ENCODE measurements around the gene XPC.
A peak's percentile ranks its signal among the peaks of the same experiment; 100 is the strongest.
"Not testable (repeated sequence)": the region's sequence is repeated elsewhere in the genome, so short reads cannot be mapped to it uniquely, and the experiment has no call there.

The XPC gene

DNA sequence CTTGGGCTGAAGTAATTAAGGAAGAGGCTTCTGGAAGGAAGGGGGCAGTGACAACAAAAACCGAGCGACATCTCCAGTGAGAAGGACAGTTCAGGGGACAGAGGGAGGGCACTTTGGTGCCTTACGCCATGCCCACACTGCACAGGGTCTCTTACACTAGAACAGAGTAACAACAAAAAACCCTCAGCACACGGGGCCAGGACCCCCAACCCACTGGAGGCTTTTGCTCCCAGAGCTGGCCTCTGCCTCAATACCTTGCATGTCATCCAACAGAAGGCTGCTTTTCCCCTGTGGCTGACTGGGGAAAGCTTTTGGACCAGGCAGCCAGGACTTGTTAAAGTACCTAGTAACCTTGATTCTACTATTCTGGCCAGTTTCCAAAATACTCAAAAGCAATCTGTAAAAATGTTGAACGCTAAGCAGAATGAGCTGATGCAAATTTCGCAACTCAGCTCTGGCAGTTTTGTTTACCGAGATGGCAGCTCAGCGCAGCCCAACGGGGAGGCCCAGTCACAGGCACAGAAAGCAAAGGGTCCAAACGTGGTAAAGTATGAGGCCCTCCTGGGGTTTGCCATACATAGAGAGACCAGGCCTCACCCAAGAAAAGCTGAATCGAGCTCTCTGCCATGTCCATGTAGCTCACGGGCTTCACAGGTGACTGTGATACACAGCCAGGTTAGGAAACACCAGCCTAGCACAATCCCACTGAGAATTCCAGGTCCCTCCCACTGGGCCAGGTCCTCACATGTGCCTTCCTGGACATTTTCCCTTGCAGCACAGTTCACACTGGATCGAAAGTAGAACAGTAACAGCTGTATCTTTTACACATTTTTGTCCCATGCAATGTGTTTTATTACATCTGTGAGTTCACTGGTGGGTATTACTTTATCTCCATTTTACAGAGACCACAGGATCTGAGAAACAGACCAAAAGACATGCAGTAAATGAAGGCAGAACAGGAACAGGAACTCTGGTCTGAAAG, 59.7 kb downstream of the XPC start:
- Mint-ChIP-seq H3K27me3 (no peaks in the 10 kb centered on the region), H3K36me3 (ENCODE audit: insufficient read depth) (peaks cover 3% of the 10 kb centered on the region), H3K9me3 (no peaks in the 10 kb centered on the region), H3K27ac (no peak overlapping the region), H3K4me1 (ENCODE audit: low read depth in 2 of 2) (peaks cover 14 to 21% of the 10 kb centered on the region in 2 donors), H3K4me3 (no peak overlapping the region)
- no peak for ATAC-seq (replicated peaks)
- DNase-seq = no peak

DNA sequence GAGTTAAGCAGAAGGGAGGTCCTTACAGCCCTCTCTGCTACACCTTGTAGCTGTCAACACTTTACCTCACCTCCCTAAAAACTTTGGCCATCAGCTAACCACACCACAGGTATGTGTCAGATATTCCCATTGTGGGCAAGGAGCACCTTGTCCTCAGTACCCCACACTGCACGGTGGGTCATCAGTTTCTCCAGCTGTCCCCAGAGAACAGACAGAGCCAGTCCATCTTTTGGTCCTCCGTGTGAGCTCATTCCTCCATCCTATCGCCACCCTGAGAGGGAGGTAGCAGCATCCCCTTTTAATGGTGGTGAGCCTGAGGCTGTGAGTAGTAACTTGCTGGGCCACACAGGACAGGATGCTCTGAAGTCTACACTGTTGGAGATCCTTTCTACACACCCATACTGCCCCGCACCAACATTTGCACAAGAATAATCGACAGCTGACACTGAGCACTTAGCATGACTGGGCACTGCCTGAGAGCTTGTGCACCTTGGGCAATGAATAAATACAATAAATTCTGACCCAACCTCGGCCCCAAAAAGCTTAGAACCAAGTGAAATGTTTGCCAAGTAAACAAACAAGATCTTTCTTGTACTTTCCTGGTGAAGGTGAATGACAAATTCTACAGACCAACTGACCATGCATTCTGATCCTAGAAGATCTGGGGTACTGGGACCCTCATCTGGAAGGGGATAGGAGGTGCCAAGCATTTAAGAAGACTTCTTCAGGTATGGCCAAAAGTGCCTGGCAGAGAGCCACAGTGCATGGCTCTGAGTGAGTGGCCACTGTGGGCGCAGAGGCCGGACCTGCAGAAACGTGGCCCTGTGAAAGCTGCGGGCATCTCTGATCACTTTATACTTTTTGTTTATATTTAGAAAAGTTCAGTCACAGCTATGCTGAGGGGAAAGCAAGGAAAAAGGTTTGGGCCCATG, 60.7 kb downstream of the XPC start:
- peaks cover 5% of the 10 kb centered on the region for H3K36me3 Mint-ChIP-seq (ENCODE audit: insufficient read depth)
- ATAC-seq (replicated peaks) (no peak), DNase-seq (no peak)
- H3K4me3 Mint-ChIP-seq = no peak overlapping the region
- H3K4me1 Mint-ChIP-seq (ENCODE audit: low read depth in 2 of 2) = peaks cover 6 to 13% of the 10 kb centered on the region in 2 donors
- H3K27me3 Mint-ChIP-seq = no peaks in the 10 kb centered on the region
- no peaks in the 10 kb centered on the region for H3K9me3 Mint-ChIP-seq
- H3K27ac Mint-ChIP-seq = no peak overlapping the region

DNA sequence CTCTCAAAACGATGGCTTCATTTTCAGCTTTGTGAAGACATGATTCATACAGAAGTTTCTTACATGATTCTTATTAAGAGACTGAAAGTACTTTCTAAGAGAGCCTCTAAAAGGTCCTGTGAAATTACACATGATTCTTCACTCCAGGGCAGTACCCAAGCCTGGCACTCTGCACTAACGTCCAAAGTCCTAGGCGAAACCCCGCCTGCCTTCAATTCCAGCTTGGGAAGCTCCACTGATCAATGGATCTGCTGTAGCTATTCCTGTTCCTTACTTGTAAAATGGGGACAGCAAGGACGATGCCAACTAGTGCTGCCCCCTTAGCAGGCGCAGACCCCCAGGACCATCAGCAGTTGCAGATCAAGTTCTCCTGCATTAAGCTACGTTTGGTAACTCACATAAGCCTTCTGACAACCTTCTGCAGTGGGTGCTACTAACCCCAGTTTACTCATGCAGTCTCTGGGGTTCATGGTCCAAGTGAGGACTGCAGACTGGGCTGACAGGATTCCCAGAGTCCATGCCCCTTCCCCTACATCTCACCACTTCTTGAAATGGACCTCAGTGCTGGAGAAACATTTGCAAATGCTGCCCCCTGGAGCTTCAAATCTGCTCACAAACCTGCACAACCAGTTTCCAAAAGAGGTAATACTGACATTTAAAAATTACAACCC, 64.3 kb downstream of the XPC start:
- H3K36me3 Mint-ChIP-seq (ENCODE audit: insufficient read depth) = peaks cover 4% of the 10 kb centered on the region
- no peaks in the 10 kb centered on the region for H3K9me3 Mint-ChIP-seq
- ATAC-seq (replicated peaks) (no peak), DNase-seq (no peak)
- peaks cover 0 to 1% of the 10 kb centered on the region in 2 donors for H3K4me1 Mint-ChIP-seq (ENCODE audit: low read depth in 2 of 2)
- no peaks in the 10 kb centered on the region for H3K27me3 Mint-ChIP-seq
- H3K27ac Mint-ChIP-seq = no peak overlapping the region
- no peak overlapping the region for H3K4me3 Mint-ChIP-seq

DNA sequence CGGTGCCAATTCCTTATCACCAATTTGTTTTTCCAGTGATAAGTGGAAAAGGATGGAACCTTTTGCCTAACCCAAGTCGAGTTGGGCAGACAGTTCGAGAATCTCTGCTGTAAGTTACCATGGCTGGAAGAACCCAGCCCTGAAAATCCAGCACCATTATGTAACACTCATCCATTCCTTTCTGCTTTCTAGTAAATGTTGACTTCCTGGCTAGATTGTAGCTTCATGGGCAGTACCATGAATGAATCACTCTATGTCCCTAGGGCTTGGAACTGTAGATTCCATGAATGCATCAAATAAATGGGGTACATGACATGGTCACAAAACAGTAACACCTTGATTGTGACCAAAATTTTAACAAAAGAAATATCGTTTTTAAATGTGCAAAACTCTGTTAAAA, 67.7 kb downstream of the XPC start:
- no peak overlapping the region for H3K4me3 Mint-ChIP-seq
- no peak for ATAC-seq (replicated peaks)
- no peak overlapping the region for H3K27ac Mint-ChIP-seq
- H3K4me1 Mint-ChIP-seq (ENCODE audit: low read depth in 2 of 2) = peaks cover 0 to 1% of the 10 kb centered on the region in 2 donors
- H3K9me3 Mint-ChIP-seq = no peaks in the 10 kb centered on the region
- H3K36me3 Mint-ChIP-seq (ENCODE audit: insufficient read depth) = peaks cover 4% of the 10 kb centered on the region
- H3K27me3 Mint-ChIP-seq = no peaks in the 10 kb centered on the region
- no peak for DNase-seq

DNA sequence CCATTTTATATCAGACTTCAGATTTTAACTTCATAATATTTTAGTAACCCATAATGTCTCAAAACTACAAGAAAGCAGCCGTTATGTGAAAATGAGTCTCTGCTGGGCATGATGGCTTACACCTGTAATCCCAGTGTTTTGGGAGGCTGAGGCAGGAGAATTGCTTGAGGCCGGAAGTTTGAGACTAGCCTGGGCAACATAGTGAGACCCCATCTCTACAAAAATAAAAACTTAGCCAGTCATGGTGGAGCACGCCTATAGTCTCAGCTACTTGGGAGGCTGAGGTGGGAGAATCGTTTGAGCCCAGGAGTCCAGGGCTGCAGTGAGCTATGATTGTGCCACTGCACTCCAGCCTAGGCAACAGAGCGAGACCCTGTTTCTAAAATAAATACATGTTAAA, 68.6 kb downstream of the XPC start:
- not testable (repeated sequence) for DNase-seq; H3K27me3 Mint-ChIP-seq; ATAC-seq (replicated peaks); H3K9me3 Mint-ChIP-seq; H3K4me1 Mint-ChIP-seq (ENCODE audit: low read depth in 2 of 2); H3K4me3 Mint-ChIP-seq; H3K36me3 Mint-ChIP-seq (ENCODE audit: insufficient read depth)
- peak overlapping the region in 1 of 2 donors; percentile 53 for H3K27ac Mint-ChIP-seq

DNA sequence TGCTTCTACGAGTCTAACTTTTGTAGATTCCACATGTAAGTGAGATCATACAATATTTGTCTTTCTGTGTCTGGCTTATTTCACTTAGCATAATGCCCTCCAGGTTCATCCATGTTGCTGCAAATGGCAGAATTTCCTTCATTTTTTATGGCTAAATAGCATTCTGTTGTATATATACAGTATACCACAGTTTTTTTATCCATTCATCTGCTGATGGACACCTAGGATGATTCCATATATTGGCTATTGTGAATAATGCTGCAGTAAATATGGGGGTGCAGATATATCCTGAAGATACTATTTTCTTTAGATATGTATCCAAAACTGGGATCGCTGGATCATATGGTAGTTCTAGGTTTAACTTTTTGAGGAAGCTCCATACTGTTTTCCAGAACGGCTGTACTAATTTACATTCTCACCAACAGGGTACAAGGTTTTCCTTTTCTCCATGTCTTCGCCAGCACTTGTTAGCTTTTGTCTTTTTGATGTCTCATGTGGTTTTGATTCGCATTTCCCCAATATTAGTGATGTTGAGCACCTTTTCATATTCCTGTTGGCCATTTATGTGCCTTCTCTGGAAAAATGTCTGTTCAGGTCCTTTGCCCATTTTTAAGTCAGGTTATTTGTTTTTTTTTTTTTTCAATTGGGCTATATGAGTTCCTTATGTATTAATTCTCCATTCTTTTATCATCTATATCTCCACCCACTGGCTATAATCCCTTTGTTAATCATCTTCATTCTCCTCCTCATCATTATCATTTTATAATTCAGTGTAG, 80.6 kb downstream of the XPC start:
- no peak for ATAC-seq (replicated peaks)
- Mint-ChIP-seq H3K4me1 (ENCODE audit: low read depth in 2 of 2) (no peaks in the 10 kb centered on the region), H3K36me3 (ENCODE audit: insufficient read depth) (no peaks in the 10 kb centered on the region), H3K9me3 (no peaks in the 10 kb centered on the region), H3K4me3 (no peak overlapping the region), H3K27ac (no peak overlapping the region), H3K27me3 (peaks cover 40 to 46% of the 10 kb centered on the region in 2 donors)
- DNase-seq = no peak

DNA sequence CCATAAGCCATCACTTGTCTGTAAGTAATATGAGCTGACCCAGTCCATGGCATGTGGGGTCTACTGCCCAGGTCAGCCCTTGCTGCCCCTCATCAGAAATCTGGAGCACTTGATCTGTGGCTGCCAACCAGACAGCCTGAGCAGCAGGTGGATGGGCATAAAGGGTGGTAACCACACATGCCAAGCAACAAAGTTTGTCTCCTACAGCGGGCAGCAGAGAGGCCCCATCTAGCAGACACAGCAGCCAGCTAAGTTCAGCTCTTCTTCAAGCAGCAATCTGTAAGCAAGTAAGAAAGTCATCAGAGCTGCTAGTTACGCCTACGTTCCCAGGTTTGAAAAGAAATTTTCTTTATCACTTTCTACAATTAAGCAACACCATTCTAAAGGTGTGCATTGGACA, 81.7 kb downstream of the XPC start:
- DNase-seq (no peak), ATAC-seq (replicated peaks) (no peak)
- no peaks in the 10 kb centered on the region for H3K36me3 Mint-ChIP-seq (ENCODE audit: insufficient read depth)
- H3K4me3 Mint-ChIP-seq = no peak overlapping the region
- H3K27me3 Mint-ChIP-seq = peaks cover 40 to 46% of the 10 kb centered on the region in 2 donors
- H3K4me1 Mint-ChIP-seq (ENCODE audit: low read depth in 2 of 2) = no peaks in the 10 kb centered on the region
- no peak overlapping the region for H3K27ac Mint-ChIP-seq
- H3K9me3 Mint-ChIP-seq = no peaks in the 10 kb centered on the region

Measured in effector memory CD8-positive, alpha-beta T cell (primary cell).